Endothelial cell of umbilical vein (primary cell): ENCODE results near the gene PIK3R2. TPM values are rescaled to one million over a fixed set of nuclear protein-coding genes. Genes with fewer than 3 reads are reported as not detected.

Experiments used
- BruUV-seq: library from RNA; stranded (reverse); fragments of 400-500 nt; replicated peaks from 2 replicates; lab custom pipeline; 2021; lab: Mats Ljungman, UMichigan
- CTCF ChIA-PET: fragments of 300-600, 350-600 bp; sonication (Branson Sonifier 250); formaldehyde crosslinking; loops from one replicate; lab custom pipeline; 2021; ENCODE audit warnings: antibody characterized with exemption, inconsistent platforms; lab: Charles Lee
- POLR2A ChIA-PET: fragments of 300-600, 350-600 bp; sonication (Branson Sonifier 250); formaldehyde crosslinking; loops from one replicate; lab custom pipeline; 2021; ENCODE audit warnings: antibody characterized with exemption, inconsistent platforms; lab: Charles Lee
- DNase-seq: peaks from one replicate; pipeline ENCODE4 v3.0.0-alpha.2; 2011; ENCODE audit warnings: low read depth, low spot score
- FAIRE-seq: peaks from 2 replicates; lab custom pipeline; 2011; peaks lifted over from hg19 to GRCh38; lab: Jason Lieb, UNC
- H2AFZ ChIP-seq: 2 replicates; pipeline ENCODE4 v1.6.0; 2012; ENCODE audit warnings: low read depth, low read length, control low read depth, inconsistent platforms
- H3K27ac ChIP-seq: 2 replicates; pipeline ENCODE4 v1.5.1; 2011; ENCODE audit warnings: low read depth, mild to moderate bottlenecking, control low read depth, low read length, moderate library complexity; ENCODE audit not compliant: insufficient read depth
- H3K27me3 ChIP-seq, 2 experiments: 2 replicates each; pipeline versions ENCODE4 v1.6.0 to v1.6.1; 2011; ENCODE audit warnings: low read length in 2 of 2, mixed read lengths in 1 of 2; ENCODE audit not compliant: control insufficient read depth in 2 of 2, insufficient read depth in 2 of 2
- H3K36me3 ChIP-seq, 2 experiments: 2 replicates in 1 of 2; 3 replicates in 1 of 2; pipeline ENCODE4 v1.5.1; 2011; ENCODE audit warnings: low read length in 2 of 2, mild to moderate bottlenecking in 1 of 2, moderate library complexity in 1 of 2; ENCODE audit not compliant: control insufficient read depth in 2 of 2, insufficient read depth in 2 of 2; ENCODE audit errors: extremely low read depth in 1 of 2
- H3K4me1 ChIP-seq: 3 replicates; pipeline ENCODE4 v1.5.1; 2011; ENCODE audit warnings: mild to moderate bottlenecking, low read length; ENCODE audit not compliant: control insufficient read depth, insufficient read depth; ENCODE audit errors: extremely low read depth
- H3K4me2 ChIP-seq: 2 replicates; pipeline ENCODE4 v1.6.1; 2011; ENCODE audit warnings: low read length, control low read depth, mixed read lengths; ENCODE audit not compliant: insufficient read depth
- H3K4me3 ChIP-seq, 3 experiments: fragments of 200-600 bp in 1 of 3; sonication (generic), shearing (Covaris generic) in 1 of 3; replicated peaks in 1 of 3; 2 replicates each; pipeline ENCODE4 v1.5.1; 2011 to 2016; ENCODE audit warnings: control low read depth in 3 of 3, low read length in 3 of 3, mild to moderate bottlenecking in 2 of 3, inconsistent platforms in 1 of 3, low read depth in 1 of 3, moderate library complexity in 1 of 3; ENCODE audit not compliant: insufficient read depth in 1 of 3
- H3K79me2 ChIP-seq: 2 replicates; pipeline ENCODE4 v1.6.0; 2012; ENCODE audit warnings: low read length, inconsistent platforms; ENCODE audit not compliant: control insufficient read depth, insufficient read depth
- H3K9ac ChIP-seq: replicated peaks from 2 replicates; pipeline ENCODE3; 2011; ENCODE audit warnings: low read length, control low read depth; ENCODE audit not compliant: insufficient read depth; ENCODE audit errors: extremely low read depth
- H3K9me1 ChIP-seq: replicated peaks from 3 replicates; pipeline ENCODE4 v1.6.0; 2011; ENCODE audit warnings: mild to moderate bottlenecking, low read length; ENCODE audit not compliant: control insufficient read depth, insufficient read depth; ENCODE audit errors: extremely low read depth
- H3K9me3 ChIP-seq: replicated peaks from 2 replicates; pipeline ENCODE4 v1.5.1; 2012; ENCODE audit warnings: low read length, inconsistent platforms; ENCODE audit not compliant: control insufficient read depth, insufficient read depth
- H4K20me1 ChIP-seq: replicated peaks from 2 replicates; pipeline ENCODE3; 2011; ENCODE audit warnings: mild to moderate bottlenecking, low read length; ENCODE audit not compliant: control insufficient read depth, insufficient read depth; ENCODE audit errors: extremely low read depth
- EZH2 ChIP-seq: IDR thresholded peaks from 2 replicates; pipeline ENCODE4 v1.6.1; 2012; ENCODE audit warnings: borderline replicate concordance, low read depth, mild to moderate bottlenecking, moderate library complexity, low read length, inconsistent platforms; ENCODE audit not compliant: severe bottlenecking
- MYC ChIP-seq: IDR thresholded peaks from one replicate; pipeline ENCODE4 v1.6.1; 2011; ENCODE audit warnings: mild to moderate bottlenecking, low read depth, low read length
- dilution Hi-C: fragments of 300-500 bp; cut with MboI; formaldehyde crosslinking; loops from one replicate; pipeline ENCODE4 v1.15.0; 2019; ENCODE audit warnings: low sequenced_read_pairs; ENCODE audit not compliant: extremely low pct_ligation_motif_present
- intact Hi-C: fragments of 100-400 bp; cut with micrococcal nuclease; formaldehyde crosslinking; loops from one replicate; pipeline ENCODE4 v1.10.0; 2022
- polyA plus RNA-seq, 4 experiments: library from polyadenylated mRNA; depleted of rRNA in 3 of 4; stranded (reverse) in 3 of 4; unstranded in 1 of 4; fragments of >200 nt; gene quantifications; 2 replicates each; pipeline versions ENCODE4 v1.2.1 to v1.2.3, GENCODE V29; 2011 to 2012; ENCODE audit warnings: missing spikeins in 1 of 4
- total RNA-seq: library from RNA; stranded (reverse); gene quantifications from 2 replicates; pipeline ENCODE4 v1.2.3, GENCODE V29; 2021
- TF ChIP-seq, protein P1 (sequence below), 2 donors: IDR thresholded peaks; 1 replicate in 1 of 2; 2 replicates in 1 of 2; pipeline ENCODE4 v1.5.1; 2011; ENCODE audit warnings: low read length in 2 of 2, mild to moderate bottlenecking in 2 of 2, moderate library complexity in 2 of 2, control low read depth in 1 of 2, inconsistent platforms in 1 of 2, low read depth in 1 of 2; ENCODE audit not compliant: insufficient read depth in 1 of 2; ENCODE audit errors: extremely low read depth in 1 of 2

Gene PIK3R2
- total and polyA plus RNA-seq, 2 donors (not counting 3 experiments of a cell fraction or from before 2014, with no cell fraction given): 8.1 to 15.2 TPM

DNA sequence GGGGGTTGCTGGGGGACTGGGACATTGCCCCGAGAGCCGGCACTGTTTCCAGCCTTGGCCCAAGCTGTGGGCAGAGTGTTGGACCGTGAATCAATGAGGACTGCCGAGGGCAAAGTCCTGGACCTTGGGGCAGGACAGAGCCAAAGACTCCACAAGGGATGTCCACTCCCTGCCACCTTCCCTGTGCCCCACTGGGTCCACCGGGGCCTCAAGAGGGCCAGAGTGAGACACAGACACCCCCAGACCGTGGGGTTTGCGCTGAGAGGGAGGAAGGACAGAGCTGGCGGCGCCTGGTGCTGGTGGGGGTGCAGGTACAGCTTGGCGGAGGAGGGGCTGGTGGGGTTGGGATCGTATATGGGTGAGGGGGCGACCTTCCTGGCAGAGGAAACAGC lies 43.6 kb upstream of the PIK3R2 start:
- H3K9me3 ChIP-seq: no peaks in the 10 kb centered on the region
- intact Hi-C loops (no loop called here), dilution Hi-C loops (no loop called here)
- H3K4me2 ChIP-seq: no peak overlapping the region
- H3K4me1 ChIP-seq: no peaks in the 10 kb centered on the region
- BruUV-seq: no TSS peak
- ChIA-PET CTCF (interaction anchor here (1.2 to 6.4 kb wide), 6 partner anchors 13 to 171 kb away, joined by 3 to 138 read pairs (median 4); no protein-coding TSS in a partner anchor), POLR2A (no interaction called here)
- DNase-seq (no peak), FAIRE-seq (no peak)
- H4K20me1 ChIP-seq: no peaks in the 10 kb centered on the region
- peak overlapping the region; percentile 79 for H2AFZ ChIP-seq
- H3K4me3 ChIP-seq: peak overlapping the region in 1 of 3 experiments; percentile 41
- peaks cover 0 to 7% of the 10 kb centered on the region in 2 experiments for H3K27me3 ChIP-seq
- H3K9me1 ChIP-seq: no peaks in the 10 kb centered on the region
- no peak overlapping the region for H3K27ac ChIP-seq
- no peak for TF ChIP-seq EZH2
- TF ChIP-seq MYC: no peak
- TF ChIP-seq, protein P1, sequence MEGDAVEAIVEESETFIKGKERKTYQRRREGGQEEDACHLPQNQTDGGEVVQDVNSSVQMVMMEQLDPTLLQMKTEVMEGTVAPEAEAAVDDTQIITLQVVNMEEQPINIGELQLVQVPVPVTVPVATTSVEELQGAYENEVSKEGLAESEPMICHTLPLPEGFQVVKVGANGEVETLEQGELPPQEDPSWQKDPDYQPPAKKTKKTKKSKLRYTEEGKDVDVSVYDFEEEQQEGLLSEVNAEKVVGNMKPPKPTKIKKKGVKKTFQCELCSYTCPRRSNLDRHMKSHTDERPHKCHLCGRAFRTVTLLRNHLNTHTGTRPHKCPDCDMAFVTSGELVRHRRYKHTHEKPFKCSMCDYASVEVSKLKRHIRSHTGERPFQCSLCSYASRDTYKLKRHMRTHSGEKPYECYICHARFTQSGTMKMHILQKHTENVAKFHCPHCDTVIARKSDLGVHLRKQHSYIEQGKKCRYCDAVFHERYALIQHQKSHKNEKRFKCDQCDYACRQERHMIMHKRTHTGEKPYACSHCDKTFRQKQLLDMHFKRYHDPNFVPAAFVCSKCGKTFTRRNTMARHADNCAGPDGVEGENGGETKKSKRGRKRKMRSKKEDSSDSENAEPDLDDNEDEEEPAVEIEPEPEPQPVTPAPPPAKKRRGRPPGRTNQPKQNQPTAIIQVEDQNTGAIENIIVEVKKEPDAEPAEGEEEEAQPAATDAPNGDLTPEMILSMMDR (IDR thresholded peaks at IDR 0.05; ENCODE audit: extremely low read depth in 1 of 2, insufficient read depth in 1 of 2, low read depth in 1 of 2, low read length in 2 of 2): no peak
- H3K79me2 ChIP-seq: no peaks in the 10 kb centered on the region
- H3K9ac ChIP-seq: no peak overlapping the region
- no peaks in the 10 kb centered on the region for H3K36me3 ChIP-seq
